HL-60/S4 treated with phorbol 12-myristate 13-acetate at 8.2 ng/mL for 4 days and 3 days (cell line): ENCODE measurements around the gene BCL10.
"Not testable (repeated sequence)": the region's sequence is repeated elsewhere in the genome, so short reads cannot be mapped to it uniquely, and the experiment has no call there.

Experiments used
- in situ Hi-C: fragments of 300-500 bp; cut with MboI; formaldehyde crosslinking; loops from 2 replicates; pipeline ENCODE4 v1.15.0; 2022; ENCODE audit warnings: low sequenced_read_pairs

BCL10 gene

GRCh38 chr1:85268801-85269585, 7.4 kb downstream of the BCL10 start:
- in situ Hi-C loops: loop anchor here (25.0 kb wide), 1 partner anchor 332 kb away; no protein-coding TSS in a partner anchor

- in situ Hi-C loops: loop anchor here (25.0 kb wide), 1 partner anchor 330 kb away; no protein-coding TSS in a partner anchor
Measured at GRCh38 chr1:85267313-85267712, 9.1 kb downstream of the BCL10 start.

DNA sequence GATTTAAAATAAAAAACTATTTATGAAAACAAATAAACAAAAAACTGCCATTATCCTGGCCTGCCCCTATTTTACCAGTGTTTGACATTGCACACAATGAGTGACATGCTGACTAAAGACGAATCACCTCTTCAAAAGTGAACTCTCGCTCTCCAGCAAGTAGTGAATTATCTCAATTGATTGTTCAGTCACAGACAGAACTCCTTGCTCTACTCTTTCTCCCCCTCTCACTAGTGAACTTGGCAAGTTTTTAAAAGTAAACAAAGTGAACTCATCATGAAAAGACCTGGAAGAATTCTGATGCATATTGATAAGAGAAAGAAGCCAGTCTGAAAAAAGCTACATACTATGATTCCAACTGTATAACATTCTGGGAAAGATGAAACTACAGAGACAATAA, 12.3 kb downstream of the BCL10 start:
- in situ Hi-C loops: loop anchor here (25.0 kb wide), 1 partner anchor 327 kb away; no protein-coding TSS in a partner anchor

DNA sequence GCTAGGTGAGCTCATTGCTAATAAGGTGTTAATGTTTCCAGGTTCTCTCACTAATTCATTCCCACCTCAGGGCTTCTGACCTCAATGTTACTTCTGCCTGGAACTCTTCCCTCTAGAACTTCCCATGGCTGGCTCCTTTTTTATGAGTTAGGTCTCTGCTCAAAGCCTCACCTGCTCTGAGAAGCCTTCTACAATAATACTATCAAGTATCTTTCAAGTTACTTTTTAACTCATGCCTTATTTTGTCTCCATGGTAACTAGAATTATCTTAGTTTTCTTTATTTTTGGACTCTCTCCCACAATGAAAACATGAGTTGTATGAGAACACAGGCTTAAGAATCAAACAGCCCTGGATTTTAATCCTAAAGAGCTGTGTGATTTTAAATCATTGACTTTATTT, 13.4 kb downstream of the BCL10 start:
- in situ Hi-C loops: loop anchor here (25.0 kb wide), 1 partner anchor 326 kb away; no protein-coding TSS in a partner anchor

DNA sequence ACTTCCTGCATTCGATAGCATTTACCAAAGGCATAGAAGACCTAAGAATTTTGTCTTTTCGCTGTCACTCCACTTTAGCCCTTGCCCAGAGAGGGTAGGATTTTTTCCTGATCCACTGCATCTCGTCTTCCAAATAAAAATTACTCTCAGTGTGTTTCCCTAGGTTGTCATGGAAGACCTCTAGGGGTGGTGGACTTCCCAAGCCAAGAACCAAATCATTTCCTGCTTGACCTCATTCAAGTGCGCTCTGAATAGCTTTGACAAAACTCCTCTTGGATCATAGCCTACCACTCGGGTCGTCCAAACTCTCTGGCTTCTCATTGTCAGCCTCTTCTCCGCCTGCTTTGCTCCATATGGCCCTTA, 16.5 kb downstream of the BCL10 start:
- in situ Hi-C loops: loop anchor here (25.0 kb wide), 1 partner anchor 323 kb away; no protein-coding TSS in a partner anchor

DNA sequence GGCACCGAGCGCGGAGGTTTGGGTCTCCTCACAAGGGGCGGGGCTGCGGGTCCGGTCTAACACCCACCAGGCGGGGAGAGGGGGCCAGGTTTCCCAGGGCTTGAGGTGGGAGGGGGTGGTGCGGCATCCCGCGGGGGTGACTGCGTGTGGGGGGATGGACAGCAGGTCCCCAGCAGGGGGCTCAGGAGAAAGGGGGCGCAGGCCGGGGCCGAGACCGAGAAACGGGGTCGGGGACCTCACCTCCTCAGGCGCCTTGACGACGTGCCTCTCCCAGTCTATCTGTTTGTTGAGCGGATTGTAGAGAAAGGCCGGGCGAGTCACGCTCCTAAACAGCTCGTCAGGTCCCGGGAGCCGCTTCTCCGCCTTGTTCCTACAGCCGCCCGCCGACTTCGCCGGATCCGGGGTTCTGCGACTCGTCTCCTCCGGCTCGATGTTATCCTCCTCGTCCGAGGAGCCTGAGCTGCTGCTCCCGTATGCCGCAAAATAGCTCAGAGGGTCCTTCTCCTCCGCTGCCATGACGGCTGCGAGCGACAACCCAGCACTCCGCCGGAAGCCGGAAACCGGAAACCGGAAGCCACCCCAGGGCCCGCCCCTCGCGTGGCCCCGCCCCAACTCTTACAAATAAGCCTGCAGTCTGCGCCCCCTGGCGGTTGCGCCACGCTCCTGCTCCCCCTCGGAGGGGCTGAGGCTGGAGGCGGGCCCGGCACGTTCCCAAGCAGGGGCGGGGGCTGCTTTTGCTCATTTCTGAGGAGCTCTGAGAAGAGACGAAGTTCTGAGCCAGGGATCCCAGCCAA, 17.1 kb downstream of the BCL10 start, which contains the start of gene C1orf52:
Gene C1orf52 (minus strand): TSS at position 545 of the 794 bp plus-strand sequence. CDS start 29 bp downstream, at position 516.
- in situ Hi-C loops: loop anchor here (25.0 kb wide), 1 partner anchor 322 kb away; no protein-coding TSS in a partner anchor

DNA sequence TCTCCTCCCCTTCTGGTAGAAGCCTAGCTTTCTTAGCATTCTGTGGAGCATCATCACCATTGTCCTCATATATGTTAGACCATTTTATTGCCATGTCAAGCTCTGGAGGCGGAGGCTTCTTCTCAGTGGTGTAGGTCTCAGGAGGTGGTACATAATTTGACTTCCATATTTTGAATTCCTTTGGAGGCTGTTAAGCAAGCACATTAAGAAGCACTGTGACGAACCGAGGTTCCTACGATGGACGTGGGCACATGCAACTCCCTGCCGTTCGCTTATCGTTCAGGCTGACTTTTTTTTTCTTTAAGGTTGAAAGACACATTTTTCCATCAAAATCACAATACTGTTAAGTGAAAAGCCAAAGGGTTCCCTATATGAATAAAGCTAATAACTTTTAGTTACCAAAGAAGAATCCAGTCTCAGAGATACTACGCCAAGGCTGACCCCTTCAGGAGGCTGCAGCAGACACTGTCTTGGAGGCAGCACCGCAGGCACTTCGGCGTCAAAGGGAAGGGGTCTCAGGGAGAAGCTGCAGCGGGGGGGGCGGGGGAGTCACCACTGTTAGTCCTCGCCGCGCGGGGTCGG, 17.8 kb downstream of the BCL10 start:
- in situ Hi-C loops: loop anchor here (25.0 kb wide), 1 partner anchor 321 kb away; no protein-coding TSS in a partner anchor

DNA sequence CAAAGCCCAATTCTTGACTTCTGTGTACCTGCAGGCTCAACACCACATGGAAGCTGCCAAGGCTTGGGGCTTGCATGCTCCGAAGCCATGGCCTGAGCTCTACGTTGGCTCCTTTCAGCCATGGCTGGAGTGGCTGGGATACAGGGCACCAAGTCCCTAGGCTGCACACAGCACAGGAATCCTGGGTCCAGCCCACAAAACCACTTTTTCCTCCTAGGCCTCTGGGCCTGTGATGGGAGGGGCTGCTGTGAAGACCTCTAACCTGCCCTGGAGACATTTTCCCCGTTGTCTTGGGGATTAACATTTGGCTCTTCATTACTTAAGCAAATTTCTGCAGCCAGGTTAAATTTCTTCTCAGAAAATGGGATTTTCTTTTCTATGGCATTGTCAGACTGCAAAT, 27.4 kb downstream of the BCL10 start:
- in situ Hi-C loops: not testable (repeated sequence)

DNA sequence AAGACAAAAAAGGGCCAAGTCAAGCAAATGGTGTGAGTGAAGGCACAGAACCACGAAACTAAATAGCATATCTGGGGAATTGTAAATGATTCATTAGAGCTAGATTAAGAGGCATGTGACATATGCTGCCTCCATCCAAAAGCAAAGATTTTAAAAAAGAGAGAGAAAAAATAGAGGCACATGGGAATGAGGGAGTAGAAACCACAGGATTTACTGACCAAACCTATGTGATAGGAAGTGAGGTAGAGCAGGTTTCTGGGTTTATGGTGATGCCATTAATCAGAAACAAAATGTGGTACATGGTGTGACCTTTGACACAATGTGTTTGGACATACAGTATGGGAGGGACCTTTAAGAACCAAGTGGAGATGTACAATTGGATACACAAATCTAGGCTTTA, 30.5 kb downstream of the BCL10 start:
- in situ Hi-C loops: no loop called here

DNA sequence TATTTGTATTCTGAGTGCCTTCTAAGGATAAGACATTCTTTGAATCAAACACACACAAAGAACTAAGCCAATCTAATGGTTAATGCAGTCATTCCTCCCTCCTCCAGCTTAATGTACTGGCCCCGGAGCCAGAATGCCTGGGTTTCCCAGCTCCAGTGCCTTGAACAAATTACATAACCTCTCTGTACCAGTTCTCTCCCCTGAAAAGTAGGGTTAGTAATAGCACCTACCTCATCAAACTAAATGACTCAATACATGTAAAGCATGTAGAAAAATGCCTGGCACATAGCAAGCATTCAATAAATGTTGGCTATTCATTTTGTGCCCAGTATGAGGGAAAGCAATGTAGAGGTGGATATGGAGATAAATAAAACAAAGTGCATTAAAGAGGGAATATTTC, 31.0 kb downstream of the BCL10 start:
- in situ Hi-C loops: no loop called here

DNA sequence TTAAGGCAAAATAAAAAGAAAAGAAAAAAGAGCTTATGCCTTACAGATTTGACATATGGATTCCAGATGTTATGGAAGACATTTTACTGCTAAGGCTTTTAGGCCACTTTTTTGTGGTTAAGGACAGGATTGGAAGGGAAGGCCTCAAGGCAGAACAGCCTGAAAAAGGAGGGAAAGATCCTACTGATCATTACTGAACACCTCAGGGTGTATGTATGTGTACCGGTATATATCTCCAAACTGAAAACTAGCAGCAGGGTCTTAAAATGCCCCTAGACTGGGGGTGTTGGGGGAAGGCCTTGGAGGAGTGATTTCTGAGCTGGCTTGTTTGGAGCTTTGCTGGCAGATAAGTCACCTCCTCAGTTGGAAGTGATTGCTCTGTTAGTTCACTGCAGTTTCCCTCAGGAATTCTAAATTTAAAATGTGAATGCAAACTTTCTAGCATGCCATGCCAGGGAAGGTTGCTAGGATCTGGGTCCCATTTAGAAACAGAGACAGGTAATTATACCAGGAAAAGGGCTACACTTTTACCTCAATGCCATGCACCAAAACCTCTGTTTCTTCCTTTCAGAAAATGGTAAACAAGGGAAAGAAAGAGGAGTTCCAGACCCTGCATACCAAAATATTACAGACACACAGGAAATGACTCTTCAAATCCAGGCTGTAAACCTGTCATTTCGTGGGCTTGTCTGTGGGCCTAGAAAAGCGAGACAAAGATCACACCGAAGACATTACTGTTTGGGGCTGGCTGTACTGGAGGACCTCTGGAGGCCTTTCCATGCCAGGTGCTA, 32.0 kb downstream of the BCL10 start:
- in situ Hi-C loops: no loop called here

DNA sequence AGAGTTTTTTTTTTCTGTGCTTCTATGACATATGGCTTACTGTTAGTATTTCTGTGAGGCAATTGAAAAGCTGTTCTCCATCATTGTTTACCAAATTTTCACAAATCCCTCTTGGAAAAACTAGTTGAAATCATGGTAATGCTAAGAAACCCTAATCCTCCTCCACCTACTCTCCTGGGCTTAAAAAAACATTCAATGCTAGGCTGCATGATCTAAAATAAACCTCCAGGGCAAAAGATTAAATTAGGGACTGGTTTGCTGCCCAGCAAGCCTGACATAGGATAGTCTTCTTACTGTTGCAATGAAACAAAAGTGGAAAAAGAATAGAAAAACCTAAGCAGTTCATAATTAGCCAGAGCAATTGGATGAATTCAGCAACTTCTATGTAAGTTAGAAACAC, 33.1 kb downstream of the BCL10 start:
- in situ Hi-C loops: no loop called here

- in situ Hi-C loops: no loop called here
Measured at GRCh38 chr1:85240643-85241042, 35.8 kb downstream of the BCL10 start.

DNA sequence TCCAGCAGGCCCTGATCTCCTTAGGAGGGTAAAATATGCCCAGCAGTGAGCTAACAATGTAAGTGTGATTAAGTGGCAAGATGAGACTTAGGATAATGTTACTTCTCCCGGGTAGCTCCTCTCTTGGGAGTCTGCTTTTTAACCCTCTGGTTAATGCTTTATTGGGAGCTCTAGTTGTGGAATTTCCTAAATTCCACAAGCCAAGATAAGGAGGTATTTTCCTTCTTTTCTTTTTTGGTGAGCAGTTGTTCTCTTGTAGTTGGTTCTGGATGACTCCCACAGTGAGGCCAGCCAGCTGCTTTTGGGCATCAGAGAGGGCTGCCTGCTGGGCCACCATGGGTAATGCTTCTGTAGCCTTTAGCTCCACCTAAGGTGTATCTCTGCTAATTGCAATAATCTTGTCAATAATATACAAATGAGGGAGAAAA, 36.2 kb downstream of the BCL10 start:
- in situ Hi-C loops: no loop called here

DNA sequence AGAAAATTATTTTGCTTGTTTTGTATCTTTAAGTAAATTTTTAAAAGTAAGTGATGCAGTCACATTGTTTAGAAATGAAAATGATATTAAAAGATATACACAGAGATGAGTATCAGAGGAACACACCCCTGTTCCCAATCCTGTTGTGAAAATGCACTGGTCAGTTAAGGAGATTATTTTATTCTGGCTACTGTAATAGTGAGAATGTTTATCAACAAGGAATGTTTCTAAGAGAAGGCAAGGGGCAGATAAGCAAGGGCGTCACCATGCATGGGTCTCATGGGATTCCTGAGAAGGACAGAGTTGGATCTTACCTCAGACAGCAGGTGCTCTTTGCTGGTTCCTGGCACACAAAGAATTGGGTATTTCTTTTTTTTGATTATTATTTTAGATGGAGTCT, 38.8 kb downstream of the BCL10 start:
- in situ Hi-C loops: no loop called here

GRCh38 chr1:85230305-85230977, 46.0 kb downstream of the BCL10 start:
- in situ Hi-C loops: no loop called here

DNA sequence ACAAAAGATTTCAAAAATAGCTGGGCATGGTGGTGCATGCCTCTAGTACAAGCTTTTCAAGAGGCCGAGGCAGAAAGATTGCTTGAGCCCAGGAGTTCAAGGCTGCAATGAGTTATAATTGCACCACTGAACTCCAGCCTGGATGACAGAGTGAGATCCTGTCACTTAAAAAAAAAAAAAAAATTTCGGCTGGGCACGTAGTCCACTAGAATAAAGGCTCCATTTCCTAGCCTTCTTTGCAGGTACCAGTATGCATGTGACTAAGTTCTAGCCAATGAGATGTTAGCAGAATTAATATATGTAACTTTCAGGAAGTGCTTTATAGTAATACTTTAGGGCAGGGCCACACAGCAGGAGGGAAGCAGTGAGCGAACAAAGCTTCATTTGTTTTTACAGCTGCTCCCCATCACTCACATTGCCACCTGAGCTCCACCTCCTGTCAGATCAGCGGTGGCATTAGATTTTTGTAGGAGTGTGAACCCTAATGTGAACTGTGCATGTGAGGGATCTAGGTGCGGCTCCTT, 46.8 kb downstream of the BCL10 start:
- in situ Hi-C loops: no loop called here

DNA sequence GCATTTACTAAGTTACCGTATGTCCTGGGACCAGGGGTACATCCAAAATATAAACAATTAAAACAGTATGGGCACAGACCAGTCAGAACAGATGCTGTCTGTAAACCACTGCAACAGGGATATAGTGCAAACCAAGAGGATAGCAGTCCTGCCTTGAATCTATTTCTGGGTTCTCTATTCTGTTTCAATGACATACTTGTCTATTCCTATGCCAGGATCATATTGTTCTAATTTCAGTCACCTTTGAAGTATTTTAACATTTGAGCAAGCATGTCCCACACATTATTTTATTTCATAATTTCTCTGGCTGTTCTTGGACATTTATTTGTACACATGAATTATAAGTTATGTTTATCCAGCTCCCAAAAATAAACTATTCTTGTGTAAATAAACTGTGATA, 47.5 kb downstream of the BCL10 start:
- in situ Hi-C loops: no loop called here

GRCh38 chr1:85225624-85226380, 50.6 kb downstream of the BCL10 start:
- in situ Hi-C loops: no loop called here
